Mesendoderm (in vitro differentiated cells): ENCODE data around the gene TMEM220.

Experiments
- DNase-seq: peaks from one replicate; pipeline ENCODE4 v3.0.0; 2013
- H2AK5ac ChIP-seq: 2 replicates; pipeline ENCODE4 v1.6.1; 2013; ENCODE audit warnings: low read length, inconsistent platforms
- H2BK120ac ChIP-seq: 2 replicates; pipeline ENCODE4 v1.6.1; 2013; ENCODE audit warnings: low read depth, mild to moderate bottlenecking, low read length, moderate library complexity, mixed read lengths
- H2BK15ac ChIP-seq: replicated peaks from 2 replicates; pipeline ENCODE4 v1.6.1; 2013; ENCODE audit warnings: low read depth, mild to moderate bottlenecking, moderate library complexity
- H2BK5ac ChIP-seq: 2 replicates; pipeline ENCODE4 v1.6.1; 2013; ENCODE audit warnings: low read length, inconsistent platforms
- H3K18ac ChIP-seq: 2 replicates; pipeline ENCODE4 v1.6.1; 2013; ENCODE audit warnings: mild to moderate bottlenecking, low read length, mixed read lengths
- H3K23ac ChIP-seq: one replicate; pipeline ENCODE4 v1.6.1; 2013; ENCODE audit warnings: low read length
- H3K27ac ChIP-seq: 2 replicates; pipeline ENCODE4 v1.5.1; 2013; ENCODE audit warnings: low read depth, mild to moderate bottlenecking, inconsistent platforms, low read length, moderate library complexity
- H3K27me3 ChIP-seq: 2 replicates; pipeline ENCODE4 v1.6.1; 2013; ENCODE audit warnings: low read length, control low read depth, mild to moderate bottlenecking, inconsistent platforms; ENCODE audit not compliant: insufficient read depth, poor library complexity
- H3K36me3 ChIP-seq: 2 replicates; pipeline ENCODE4 v1.6.1; 2013; ENCODE audit warnings: low read length, inconsistent platforms; ENCODE audit not compliant: control insufficient read depth, insufficient read depth
- H3K4ac ChIP-seq: one replicate; pipeline ENCODE4 v1.6.1; 2013; ENCODE audit warnings: low read depth, mild to moderate bottlenecking, low read length, moderate library complexity
- H3K4me1 ChIP-seq: 2 replicates; pipeline ENCODE4 v1.6.1; 2013; ENCODE audit warnings: low read depth, low read length, inconsistent platforms; ENCODE audit not compliant: control insufficient read depth
- H3K4me2 ChIP-seq: 2 replicates; pipeline ENCODE4 v1.6.1; 2013; ENCODE audit warnings: low read length
- H3K4me3 ChIP-seq: 2 replicates; pipeline ENCODE4 v1.5.1; 2013; ENCODE audit warnings: mild to moderate bottlenecking, low read length
- H3K56ac ChIP-seq: one replicate; pipeline ENCODE4 v1.6.1; 2013; ENCODE audit warnings: low read length
- H3K79me1 ChIP-seq: 2 replicates; pipeline ENCODE4 v1.6.1; 2013; ENCODE audit warnings: low read length, inconsistent platforms
- H3K79me2 ChIP-seq: 2 replicates; pipeline ENCODE4 v1.6.1; 2013; ENCODE audit warnings: mild to moderate bottlenecking, low read length; ENCODE audit not compliant: control insufficient read depth, insufficient read depth
- H3K9ac ChIP-seq: 2 replicates; pipeline ENCODE4 v1.6.1; 2013; ENCODE audit warnings: low read length, inconsistent platforms
- H4K5ac ChIP-seq: one replicate; pipeline ENCODE4 v1.6.1; 2013; ENCODE audit warnings: low read length
- H4K8ac ChIP-seq: one replicate; pipeline ENCODE4 v1.6.1; 2013; ENCODE audit warnings: low read depth, mild to moderate bottlenecking, control low read depth, low read length, moderate library complexity
- WGBS: extraction: QIAGEN DNeasy Blood & Tissue Kit; methylation state at CpG from one replicate; pipeline ENCODE4 v1.1.7; 2013; ENCODE audit warnings: low lambda C conversion rate, missing lambda C conversion rate; ENCODE audit not compliant: insufficient coverage; ENCODE audit errors: extremely low coverage; 5-methylcytosine and 5-hydroxymethylcytosine counted together

TMEM220 gene

GRCh38 chr17:10754109-10754508 is 24.3 kb upstream of the TMEM220 start:
- H3K36me3 ChIP-seq: no peaks in the 10 kb centered on the region
- no peak overlapping the region for H2BK15ac ChIP-seq
- H2AK5ac ChIP-seq: no peak overlapping the region
- no peak overlapping the region for H3K9ac ChIP-seq
- no peaks in the 10 kb centered on the region for H3K27me3 ChIP-seq
- no peak overlapping the region for H4K8ac ChIP-seq
- H3K79me2 ChIP-seq: no peaks in the 10 kb centered on the region
- no peak overlapping the region for H3K56ac ChIP-seq
- no peak overlapping the region for H3K4me3 ChIP-seq
- no peak overlapping the region for H3K23ac ChIP-seq
- H3K27ac ChIP-seq: no peak overlapping the region
- peak; percentile 87 for DNase-seq
- no peak overlapping the region for H4K5ac ChIP-seq
- H3K79me1 ChIP-seq: no peaks in the 10 kb centered on the region
- no peak overlapping the region for H3K4me2 ChIP-seq
- H2BK120ac ChIP-seq: no peak overlapping the region
- WGBS: no CpG with 5 or more reads among the region's 2 CpGs
- no peak overlapping the region for H3K4ac ChIP-seq
- H3K4me1 ChIP-seq: peaks cover 7% of the 10 kb centered on the region
- no peak overlapping the region for H3K18ac ChIP-seq
- H2BK5ac ChIP-seq: no peak overlapping the region

- H3K18ac ChIP-seq: no peak overlapping the region
- H3K27me3 ChIP-seq: no peaks in the 10 kb centered on the region
- H2AK5ac ChIP-seq: no peak overlapping the region
- no peak overlapping the region for H4K5ac ChIP-seq
- H3K79me1 ChIP-seq: no peaks in the 10 kb centered on the region
- H3K4me1 ChIP-seq: peaks cover 7% of the 10 kb centered on the region
- no peak overlapping the region for H2BK15ac ChIP-seq
- H2BK5ac ChIP-seq: no peak overlapping the region
- no peak overlapping the region for H3K4ac ChIP-seq
- H3K56ac ChIP-seq: no peak overlapping the region
- no peak overlapping the region for H3K27ac ChIP-seq
- no peak overlapping the region for H4K8ac ChIP-seq
- H3K4me2 ChIP-seq: no peak overlapping the region
- no peak overlapping the region for H3K9ac ChIP-seq
- no peak overlapping the region for H2BK120ac ChIP-seq
- H3K79me2 ChIP-seq: no peaks in the 10 kb centered on the region
- no peak for DNase-seq
- no CpG with 5 or more reads among the region's 10 CpGs for WGBS
- no peaks in the 10 kb centered on the region for H3K36me3 ChIP-seq
- no peak overlapping the region for H3K4me3 ChIP-seq
- H3K23ac ChIP-seq: no peak overlapping the region
These were observed 22.9 kb upstream of the TMEM220 start for GRCh38 chr17:10752696-10753095.

GRCh38 chr17:10751563-10751962 is 21.7 kb upstream of the TMEM220 start:
- DNase-seq: no peak
- H3K4me1 ChIP-seq: peaks cover 6% of the 10 kb centered on the region
- H2AK5ac ChIP-seq: no peak overlapping the region
- H3K36me3 ChIP-seq: no peaks in the 10 kb centered on the region
- H3K4me2 ChIP-seq: no peak overlapping the region
- no peaks in the 10 kb centered on the region for H3K79me1 ChIP-seq
- H4K8ac ChIP-seq: no peak overlapping the region
- no peak overlapping the region for H4K5ac ChIP-seq
- no peak overlapping the region for H3K4me3 ChIP-seq
- no peak overlapping the region for H2BK15ac ChIP-seq
- no peak overlapping the region for H3K9ac ChIP-seq
- H3K23ac ChIP-seq: no peak overlapping the region
- no CpG with 5 or more reads among the region's 3 CpGs for WGBS
- no peak overlapping the region for H2BK120ac ChIP-seq
- no peak overlapping the region for H3K56ac ChIP-seq
- H3K4ac ChIP-seq: no peak overlapping the region
- no peak overlapping the region for H3K18ac ChIP-seq
- no peak overlapping the region for H2BK5ac ChIP-seq
- no peaks in the 10 kb centered on the region for H3K79me2 ChIP-seq
- no peaks in the 10 kb centered on the region for H3K27me3 ChIP-seq
- no peak overlapping the region for H3K27ac ChIP-seq

GRCh38 chr17:10750210-10750609 is 20.4 kb upstream of the TMEM220 start:
- H3K27ac ChIP-seq: no peak overlapping the region
- H3K79me2 ChIP-seq: no peaks in the 10 kb centered on the region
- no peaks in the 10 kb centered on the region for H3K4me1 ChIP-seq
- H4K8ac ChIP-seq: no peak overlapping the region
- WGBS: no CpG with 5 or more reads among the region's 4 CpGs
- no peak overlapping the region for H3K9ac ChIP-seq
- no peak overlapping the region for H2BK120ac ChIP-seq
- H2AK5ac ChIP-seq: no peak overlapping the region
- H2BK15ac ChIP-seq: no peak overlapping the region
- no peaks in the 10 kb centered on the region for H3K27me3 ChIP-seq
- no peak overlapping the region for H3K4me2 ChIP-seq
- no peak overlapping the region for H3K4me3 ChIP-seq
- H3K79me1 ChIP-seq: no peaks in the 10 kb centered on the region
- no peak overlapping the region for H3K18ac ChIP-seq
- H2BK5ac ChIP-seq: no peak overlapping the region
- no peak overlapping the region for H3K56ac ChIP-seq
- no peak overlapping the region for H3K23ac ChIP-seq
- no peak for DNase-seq
- H3K4ac ChIP-seq: no peak overlapping the region
- H3K36me3 ChIP-seq: no peaks in the 10 kb centered on the region
- H4K5ac ChIP-seq: no peak overlapping the region

- H2BK15ac ChIP-seq: no peak overlapping the region
- DNase-seq: no peak
- no peaks in the 10 kb centered on the region for H3K4me1 ChIP-seq
- H3K9ac ChIP-seq: no peak overlapping the region
- H3K79me2 ChIP-seq: no peaks in the 10 kb centered on the region
- H2AK5ac ChIP-seq: no peak overlapping the region
- H3K27ac ChIP-seq: no peak overlapping the region
- no peaks in the 10 kb centered on the region for H3K79me1 ChIP-seq
- no peak overlapping the region for H3K56ac ChIP-seq
- no peak overlapping the region for H3K18ac ChIP-seq
- WGBS: no CpG with 5 or more reads among the region's 9 CpGs
- H2BK120ac ChIP-seq: no peak overlapping the region
- H3K36me3 ChIP-seq: no peaks in the 10 kb centered on the region
- H2BK5ac ChIP-seq: no peak overlapping the region
- no peak overlapping the region for H4K8ac ChIP-seq
- H3K27me3 ChIP-seq: no peaks in the 10 kb centered on the region
- no peak overlapping the region for H3K4me2 ChIP-seq
- no peak overlapping the region for H4K5ac ChIP-seq
- no peak overlapping the region for H3K4me3 ChIP-seq
- no peak overlapping the region for H3K4ac ChIP-seq
- H3K23ac ChIP-seq: no peak overlapping the region
These were observed 18.8 kb upstream of the TMEM220 start for GRCh38 chr17:10748531-10749181.

- no peak overlapping the region for H3K18ac ChIP-seq
- no peak overlapping the region for H2BK120ac ChIP-seq
- H3K27me3 ChIP-seq: no peaks in the 10 kb centered on the region
- WGBS: no CpG with 5 or more reads among the region's 6 CpGs
- no peak overlapping the region for H3K4me3 ChIP-seq
- DNase-seq: no peak
- no peak overlapping the region for H3K23ac ChIP-seq
- H3K4ac ChIP-seq: no peak overlapping the region
- no peak overlapping the region for H2BK15ac ChIP-seq
- no peak overlapping the region for H2BK5ac ChIP-seq
- H3K79me2 ChIP-seq: no peaks in the 10 kb centered on the region
- no peak overlapping the region for H3K9ac ChIP-seq
- H3K56ac ChIP-seq: no peak overlapping the region
- no peaks in the 10 kb centered on the region for H3K79me1 ChIP-seq
- no peak overlapping the region for H4K5ac ChIP-seq
- no peak overlapping the region for H3K4me2 ChIP-seq
- H4K8ac ChIP-seq: no peak overlapping the region
- no peak overlapping the region for H2AK5ac ChIP-seq
- no peak overlapping the region for H3K27ac ChIP-seq
- no peaks in the 10 kb centered on the region for H3K36me3 ChIP-seq
- H3K4me1 ChIP-seq: no peaks in the 10 kb centered on the region
These were observed 15.4 kb upstream of the TMEM220 start for GRCh38 chr17:10745231-10745630.
